ENCODE measurements around the gene WDR4.
"Not testable (repeated sequence)": the region's sequence is repeated elsewhere in the genome, so short reads cannot be mapped to it uniquely, and the experiment has no call there.

WDR4 gene

GRCh38 chr21:42836402-42836666 is 43.0 kb downstream of the WDR4 start:
- no peak for DNase-seq (ENCODE audit: low read depth)
- TF ChIP-seq CTCF (IDR thresholded peaks at IDR 0.05; ENCODE audit: low read length, missing control alignments): no peak
- no peak overlapping the region for H3K4me3 ChIP-seq (replicated peaks; ENCODE audit: low read depth, low read length)

GRCh38 chr21:42835611-42836401 is 43.5 kb downstream of the WDR4 start:
- no peak for DNase-seq (ENCODE audit: low read depth)
- TF ChIP-seq CTCF (IDR thresholded peaks at IDR 0.05; ENCODE audit: low read length, missing control alignments): no peak
- no peak overlapping the region for H3K4me3 ChIP-seq (replicated peaks; ENCODE audit: low read depth, low read length)

- no peak for TF ChIP-seq CTCF (IDR thresholded peaks at IDR 0.05; ENCODE audit: low read length, missing control alignments)
- DNase-seq (ENCODE audit: low read depth): no peak
- no peak overlapping the region for H3K4me3 ChIP-seq (replicated peaks; ENCODE audit: low read depth, low read length)
These were observed 44.1 kb downstream of the WDR4 start for GRCh38 chr21:42835211-42835610.

GRCh38 chr21:42834726-42835191 is 44.6 kb downstream of the WDR4 start:
- no peak for DNase-seq (ENCODE audit: low read depth)
- H3K4me3 ChIP-seq (replicated peaks; ENCODE audit: low read depth, low read length): no peak overlapping the region
- no peak for TF ChIP-seq CTCF (IDR thresholded peaks at IDR 0.05; ENCODE audit: low read length, missing control alignments)

GRCh38 chr21:42833859-42834725 is 45.2 kb downstream of the WDR4 start:
- no peak for TF ChIP-seq CTCF (IDR thresholded peaks at IDR 0.05; ENCODE audit: low read length, missing control alignments)
- H3K4me3 ChIP-seq (replicated peaks; ENCODE audit: low read depth, low read length): no peak overlapping the region
- DNase-seq (ENCODE audit: low read depth): no peak

DNA sequence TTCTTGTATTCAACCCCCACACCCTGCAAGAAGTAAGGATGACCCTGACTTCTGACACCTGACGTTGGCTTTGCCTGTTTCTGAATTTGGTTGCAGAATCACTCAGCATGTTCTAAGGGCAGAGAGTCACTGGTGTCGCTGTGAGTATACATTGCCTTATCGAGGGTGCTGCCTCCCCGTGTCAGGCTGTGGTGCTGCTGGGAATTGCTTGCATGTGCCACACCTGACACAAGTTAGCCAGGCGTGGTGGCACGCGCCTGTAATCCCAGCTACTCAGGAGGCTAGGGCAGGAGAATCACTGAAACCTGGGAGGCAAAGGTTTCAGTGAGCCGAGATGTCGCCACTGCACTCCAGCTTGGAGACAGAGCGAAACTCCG is 45.9 kb downstream of the WDR4 start:
- DNase-seq (ENCODE audit: low read depth): no peak
- no peak overlapping the region for H3K4me3 ChIP-seq (replicated peaks; ENCODE audit: low read depth, low read length)
- TF ChIP-seq CTCF (IDR thresholded peaks at IDR 0.05; ENCODE audit: low read length, missing control alignments): no peak

- DNase-seq (ENCODE audit: low read depth); H3K4me3 ChIP-seq (replicated peaks; ENCODE audit: low read depth, low read length): not testable (repeated sequence)
These were observed 47.1 kb downstream of the WDR4 start for GRCh38 chr21:42832321-42832630.
